Testis (tissue), 2 donors: ENCODE measurements around the gene ZSWIM6.

Experiments used
- POLR2A ChIP-seq: fragments of 450-650 bp; IDR thresholded peaks from one replicate; pipeline ENCODE4 v1.6.1; 2017; ENCODE audit warnings: antibody characterized with exemption, mild to moderate bottlenecking, moderate library complexity
- TF ChIP-seq, protein P1 (sequence below), 3 experiments: fragments of 450-650 bp in 2 of 3; fragments of 200-600 bp in 1 of 3; sonication (generic) in 1 of 3; IDR thresholded peaks; one replicate each; pipeline ENCODE4 v1.5.1; 2016 to 2019; ENCODE audit warnings: antibody characterized with exemption in 3 of 3, mild to moderate bottlenecking in 2 of 3, moderate library complexity in 1 of 3

- TF ChIP-seq, protein P1, sequence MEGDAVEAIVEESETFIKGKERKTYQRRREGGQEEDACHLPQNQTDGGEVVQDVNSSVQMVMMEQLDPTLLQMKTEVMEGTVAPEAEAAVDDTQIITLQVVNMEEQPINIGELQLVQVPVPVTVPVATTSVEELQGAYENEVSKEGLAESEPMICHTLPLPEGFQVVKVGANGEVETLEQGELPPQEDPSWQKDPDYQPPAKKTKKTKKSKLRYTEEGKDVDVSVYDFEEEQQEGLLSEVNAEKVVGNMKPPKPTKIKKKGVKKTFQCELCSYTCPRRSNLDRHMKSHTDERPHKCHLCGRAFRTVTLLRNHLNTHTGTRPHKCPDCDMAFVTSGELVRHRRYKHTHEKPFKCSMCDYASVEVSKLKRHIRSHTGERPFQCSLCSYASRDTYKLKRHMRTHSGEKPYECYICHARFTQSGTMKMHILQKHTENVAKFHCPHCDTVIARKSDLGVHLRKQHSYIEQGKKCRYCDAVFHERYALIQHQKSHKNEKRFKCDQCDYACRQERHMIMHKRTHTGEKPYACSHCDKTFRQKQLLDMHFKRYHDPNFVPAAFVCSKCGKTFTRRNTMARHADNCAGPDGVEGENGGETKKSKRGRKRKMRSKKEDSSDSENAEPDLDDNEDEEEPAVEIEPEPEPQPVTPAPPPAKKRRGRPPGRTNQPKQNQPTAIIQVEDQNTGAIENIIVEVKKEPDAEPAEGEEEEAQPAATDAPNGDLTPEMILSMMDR (IDR thresholded peaks at IDR 0.05) = no peak
- no peak for TF ChIP-seq POLR2A
Observed at GRCh38 chr5:61575581-61575980, 243.5 kb downstream of the ZSWIM6 start.
